GM18508 (cell line): Measurements from ENCODE around the gene MRC1.

Experiments
- ATAC-seq: cut with Tn5 transposase; IDR thresholded peaks from one replicate; pipeline ENCODE4 v1.9.1; 2021; ENCODE audit warnings: moderate number of reproducible peaks; ENCODE audit not compliant: insufficient read depth, unreplicated experiment

The MRC1 gene

GRCh38 chr10:17808971-17809841 is at the start of gene MRC1:
Gene MRC1 (plus strand): TSS chr10:17809348. CDS start chr10:17809466, 118 bp downstream.
- no peak for ATAC-seq

- no peak for ATAC-seq
These were observed 45.0 kb upstream of the MRC1 start for GRCh38 chr10:17764142-17764541.

DNA sequence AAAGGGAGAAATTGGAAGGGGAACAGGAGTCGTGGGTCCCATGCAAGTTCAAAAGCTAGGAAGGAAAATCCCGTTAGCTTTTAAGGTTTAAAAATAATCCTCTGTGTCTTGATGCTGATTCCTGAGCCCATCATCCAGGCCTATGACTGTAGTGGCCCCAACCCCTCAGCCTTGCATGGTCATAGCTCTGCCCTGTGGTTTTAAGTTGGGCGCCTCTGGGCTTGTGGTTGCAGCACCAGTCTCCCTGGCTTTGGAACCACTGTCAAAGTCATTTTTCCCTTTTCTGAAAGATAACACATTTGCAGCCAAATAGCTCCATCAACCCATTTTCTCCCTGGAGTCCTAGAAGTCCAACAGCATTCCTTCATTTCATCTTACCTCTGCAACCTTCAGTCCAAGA is 43.5 kb upstream of the MRC1 start:
- ATAC-seq, result no peak

- ATAC-seq, result no peak
These were observed 42.4 kb upstream of the MRC1 start for GRCh38 chr10:17766731-17767130.

- ATAC-seq, result no peak
These were observed 40.7 kb upstream of the MRC1 start for GRCh38 chr10:17768496-17768895.

DNA sequence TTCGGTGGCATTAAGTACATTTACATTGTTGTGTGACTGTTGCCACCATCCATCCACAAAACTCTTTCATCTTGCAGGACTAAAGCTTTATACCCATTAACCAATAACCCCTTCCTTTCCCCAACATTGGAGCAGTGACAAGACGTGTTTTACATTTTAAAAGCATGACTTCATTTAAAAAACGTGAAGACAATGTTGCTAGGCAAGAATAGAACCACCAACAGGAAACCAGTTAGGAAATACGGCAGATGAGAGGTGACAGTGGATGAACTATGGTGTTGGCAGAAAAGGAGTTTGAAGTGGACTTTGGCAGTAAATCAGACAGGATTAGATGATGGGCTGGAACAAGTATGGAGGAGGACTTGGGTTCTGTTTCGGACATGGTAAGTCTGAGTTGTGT is 40.2 kb upstream of the MRC1 start:
- no peak for ATAC-seq

- no peak for ATAC-seq
These were observed 38.1 kb upstream of the MRC1 start for GRCh38 chr10:17771017-17771416.

DNA sequence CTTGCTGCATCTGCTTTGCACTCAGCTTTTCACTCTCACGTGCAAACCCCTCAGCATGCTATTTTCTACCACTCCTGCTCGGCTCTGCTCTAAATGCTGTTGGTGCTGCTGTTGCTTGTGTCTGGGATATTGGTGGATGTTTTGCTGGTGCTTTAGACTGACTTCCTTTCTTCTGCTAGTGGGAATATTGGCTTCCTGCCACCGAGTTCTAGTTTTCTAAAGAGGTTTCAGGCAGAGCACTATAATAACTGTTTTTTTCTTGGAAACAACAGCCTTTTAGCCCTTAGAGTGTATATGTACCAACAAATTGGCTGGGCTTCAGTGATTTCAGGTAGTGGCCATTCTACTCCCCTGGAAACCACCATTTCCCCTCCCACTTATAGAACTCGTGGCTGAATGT is 29.4 kb upstream of the MRC1 start:
- ATAC-seq, result no peak

DNA sequence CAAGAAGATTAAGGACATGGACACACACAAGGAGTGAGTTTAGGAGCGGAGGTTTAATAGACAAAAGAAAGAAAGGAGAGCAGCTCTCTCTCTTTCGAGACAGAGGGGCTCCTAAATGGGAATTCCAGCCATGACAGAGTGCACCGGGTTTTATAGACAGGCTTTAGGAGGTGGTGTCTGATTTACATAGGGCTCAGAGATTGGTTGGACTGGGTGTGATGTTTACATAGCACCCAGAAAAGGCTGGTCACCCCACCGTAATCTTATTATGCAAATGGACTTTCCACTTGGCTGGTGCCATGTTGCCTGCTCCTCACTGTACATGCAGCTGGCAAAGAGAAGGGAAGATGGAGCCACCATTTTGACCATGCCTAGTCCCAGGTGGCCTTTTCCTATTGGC is 28.4 kb upstream of the MRC1 start:
- no peak for ATAC-seq

DNA sequence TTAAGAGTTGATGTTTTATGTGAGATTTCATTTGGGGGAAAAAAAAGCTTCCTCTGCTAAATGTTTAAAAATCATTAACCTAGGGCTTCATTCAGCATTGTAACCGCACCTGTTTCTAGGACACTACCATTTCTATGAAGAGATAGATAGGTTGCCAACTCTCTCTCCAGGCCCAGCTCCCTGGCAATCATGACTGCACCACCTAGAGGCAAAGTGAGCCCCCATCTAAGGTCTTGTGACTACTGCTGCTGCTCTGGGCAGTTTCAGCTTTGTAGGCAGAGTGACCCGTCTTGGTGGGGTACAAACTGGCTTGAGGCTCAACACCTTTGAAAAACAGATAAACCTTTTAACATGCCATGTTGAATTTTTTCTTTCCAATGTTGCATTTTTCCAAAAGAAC is 27.3 kb upstream of the MRC1 start:
- ATAC-seq, result no peak

- ATAC-seq, result no peak
These were observed 26.1 kb upstream of the MRC1 start for GRCh38 chr10:17782921-17783665.

GRCh38 chr10:17783751-17784150 is 25.4 kb upstream of the MRC1 start:
- no peak for ATAC-seq

- ATAC-seq, result no peak
These were observed 24.5 kb upstream of the MRC1 start for GRCh38 chr10:17784688-17785087.

DNA sequence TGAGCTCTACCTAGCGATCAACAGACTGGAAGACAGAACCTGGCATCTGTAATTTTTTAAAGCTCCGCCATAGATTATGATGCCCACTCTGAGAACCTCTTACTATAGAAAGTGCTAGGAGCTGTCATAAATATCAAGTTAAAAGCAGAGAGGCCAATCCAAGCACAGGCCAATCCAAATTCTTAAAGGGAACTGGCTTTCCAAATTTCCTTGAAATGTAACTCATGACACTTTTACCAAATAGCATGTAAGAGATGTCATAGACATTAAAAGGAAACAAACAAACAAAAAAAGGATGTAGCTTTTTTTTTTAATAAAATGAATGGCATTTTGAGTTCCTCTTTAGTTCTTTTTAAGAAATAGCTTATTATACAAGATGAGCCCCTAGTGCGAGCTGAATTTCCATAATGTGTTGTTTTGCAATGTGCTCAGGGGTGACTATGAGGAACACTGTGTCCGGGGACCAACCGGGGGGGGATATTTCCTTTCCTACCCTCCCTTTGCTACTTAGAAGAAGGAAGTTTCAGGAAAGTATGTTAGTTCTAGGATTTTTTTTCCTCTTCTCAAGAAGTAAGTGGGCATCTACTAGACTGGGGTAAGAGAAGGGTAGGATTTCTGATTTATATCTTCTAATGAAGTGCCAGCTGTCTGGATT is 23.7 kb upstream of the MRC1 start:
- ATAC-seq, result no peak

- ATAC-seq, result no peak
These were observed 21.8 kb upstream of the MRC1 start for GRCh38 chr10:17787087-17787961.

DNA sequence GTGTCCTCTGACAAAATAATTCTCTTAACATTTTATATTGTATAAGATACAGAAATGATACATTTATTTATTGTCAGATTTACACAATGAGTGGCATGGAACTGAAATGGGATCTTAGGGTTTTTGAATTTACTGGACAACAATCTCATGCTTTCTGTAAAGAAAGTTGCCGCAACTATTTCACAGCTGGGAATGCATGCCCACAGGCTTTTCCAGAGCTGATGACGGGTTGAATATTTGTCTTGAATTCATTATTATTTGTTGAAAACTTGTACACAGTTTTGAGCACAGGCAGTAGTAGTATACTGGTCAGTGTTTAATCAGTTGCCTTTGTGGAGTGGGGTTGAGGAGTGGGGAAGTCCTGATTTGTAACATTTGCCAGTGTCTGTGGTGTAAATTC is 20.5 kb upstream of the MRC1 start:
- no peak for ATAC-seq

DNA sequence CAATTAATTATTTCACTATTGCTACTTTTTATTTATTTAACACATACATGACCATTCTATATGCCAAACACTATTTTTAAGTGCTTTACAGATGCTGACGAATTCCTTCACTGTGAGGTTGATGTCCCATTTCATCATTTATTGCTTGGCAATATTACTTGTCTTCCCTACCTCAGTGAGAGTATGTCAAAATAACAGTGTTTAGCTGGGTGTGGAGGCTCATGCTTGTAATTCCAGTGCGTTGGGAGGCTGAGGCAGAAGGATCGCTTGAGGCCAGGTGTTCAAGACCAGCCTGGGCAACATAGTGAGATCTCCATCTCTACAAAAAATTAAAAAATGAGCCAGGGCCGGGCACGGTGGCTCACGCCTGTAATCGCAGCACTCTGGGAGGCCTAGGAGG is 19.8 kb upstream of the MRC1 start:
- ATAC-seq, result no peak

DNA sequence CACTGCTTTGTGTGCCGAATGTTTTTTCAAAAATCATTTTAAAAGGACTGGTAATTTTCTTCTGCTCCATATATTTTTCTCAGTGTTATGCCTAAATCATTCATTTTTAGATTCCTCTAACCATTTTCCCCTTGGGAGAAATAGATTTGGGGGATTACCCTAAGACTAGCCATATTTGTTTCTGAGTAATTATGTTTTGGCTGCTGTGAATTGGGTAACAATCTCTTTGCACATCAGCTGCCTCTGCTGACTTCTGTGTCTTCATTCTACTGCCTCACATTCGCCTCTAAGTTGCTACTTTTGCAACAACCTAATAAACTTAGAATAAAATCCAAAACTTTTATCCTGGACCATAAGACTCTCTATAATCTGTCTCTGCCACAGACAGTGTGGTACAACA is 18.5 kb upstream of the MRC1 start:
- ATAC-seq, result no peak

DNA sequence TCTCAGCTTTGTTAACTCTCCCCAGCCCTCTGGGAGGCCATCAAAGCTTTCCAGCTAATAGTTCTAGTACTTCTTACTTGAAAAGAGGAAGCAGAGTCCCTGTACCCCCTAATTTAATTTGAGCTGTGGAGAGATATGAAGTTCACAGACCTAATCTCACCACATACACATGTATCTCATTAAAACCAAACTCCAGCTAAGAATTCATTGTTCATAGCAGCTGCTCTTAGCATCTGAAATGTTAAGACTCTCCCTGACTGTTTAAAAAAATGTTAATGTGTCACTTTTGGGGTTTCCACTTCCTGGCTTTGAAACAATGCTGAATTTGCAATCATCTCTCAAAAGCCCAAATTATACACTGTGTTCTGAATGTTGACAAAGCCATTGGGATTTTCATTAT is 16.2 kb upstream of the MRC1 start:
- no peak for ATAC-seq
